Left lung (tissue), 10 donors: ENCODE measurements around the gene LRRC4C. TPM values are rescaled to one million over a fixed set of nuclear protein-coding genes. Genes with fewer than 3 reads are reported as not detected.

Experiments used
- ATAC-seq: fragments of 200-7000 bp; cut with Tn5 transposase; one replicate; pipeline ENCODE4 v1.9.1; 2020; ENCODE audit warnings: moderate library complexity
- DNase-seq, 4 donors: peaks; one replicate each; pipeline ENCODE4 v3.0.0-alpha.2; 2013 to 2020
- H3K27ac ChIP-seq, 2 donors: fragments of 200-600 bp; sonication (generic) in 1 of 2; one replicate each; pipeline versions ENCODE4 v1.5.0 to v1.8.0; 2020 to 2021
- H3K27me3 ChIP-seq, 2 donors: fragments of 200-600 bp; sonication (generic) in 1 of 2; one replicate each; pipeline versions ENCODE4 v1.5.0 to v1.8.0; 2020 to 2021
- H3K36me3 ChIP-seq, 2 donors: fragments of 200-600 bp; sonication (generic) in 1 of 2; one replicate each; pipeline versions ENCODE4 v1.5.0 to v1.8.0; 2020 to 2021
- H3K4me1 ChIP-seq, 2 donors: fragments of 200-600 bp; one replicate each; pipeline ENCODE4 v1.8.0; 2021
- H3K4me3 ChIP-seq, 2 donors: fragments of 200-600 bp; sonication (generic) in 1 of 2; one replicate each; pipeline versions ENCODE4 v1.5.0 to v1.8.0; 2020 to 2021; ENCODE audit warnings: mild to moderate bottlenecking in 1 of 2
- H3K9me3 ChIP-seq, 2 donors: fragments of 200-600 bp; sonication (generic) in 1 of 2; one replicate each; pipeline versions ENCODE4 v1.5.0 to v1.8.0; 2020 to 2021
- intact Hi-C, 2 donors: fragments of 100-400 bp; cut with DNase I; formaldehyde crosslinking; loops; one replicate each; pipeline versions ENCODE4 v1.11.2 to v1.14.2; 2022
- polyA plus RNA-seq, 6 donors: library from polyadenylated mRNA; unstranded; fragments of 120-200 nt; gene quantifications; one replicate each; pipeline ENCODE4 v1.2.1, GENCODE V29; 2013; ENCODE audit not compliant: insufficient read length in 6 of 6
- total RNA-seq, 2 donors: library from RNA; stranded (reverse); fragmentation: NEBNext Ultra II Directional; extraction: Animal tissue kit (Norgen Biotek cat#: 25700); gene quantifications; one replicate each; pipeline ENCODE4 v1.2.1, GENCODE V29; 2021
- TF ChIP-seq, protein P1 (sequence below), 2 donors: fragments of 200-600 bp; sonication (generic) in 1 of 2; IDR thresholded peaks; one replicate each; pipeline versions ENCODE4 v1.5.0 to v1.8.0; 2021; ENCODE audit warnings: antibody characterized with exemption in 2 of 2
- donor health status: DM: no; HTN: yes; CAD: no.
- donor health status: DM: no; HTN: no; CAD: no.

The LRRC4C gene
- total and polyA plus RNA-seq, 8 donors = 0.50 to 6.8 (median 4.2) TPM

DNA sequence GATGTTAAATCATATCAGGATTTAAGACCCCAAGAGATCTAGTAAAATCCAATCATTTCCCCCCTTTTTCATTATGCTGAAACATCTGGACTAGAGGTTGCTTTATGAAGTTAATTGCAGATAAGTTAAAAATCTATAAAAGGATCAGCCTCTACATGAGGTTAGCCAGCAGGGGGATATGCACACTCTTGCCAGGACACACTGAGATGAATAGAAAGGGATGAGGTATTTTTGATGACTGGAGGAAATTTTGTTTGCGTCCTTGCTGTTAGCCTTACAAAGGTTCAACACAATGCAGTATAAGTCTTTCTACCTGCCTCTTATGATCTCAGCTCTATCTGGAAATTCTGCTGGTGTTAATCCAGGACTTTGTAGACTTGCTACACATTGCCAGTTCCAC lies 1034.3 kb downstream of the LRRC4C start:
- TF ChIP-seq, protein P1, sequence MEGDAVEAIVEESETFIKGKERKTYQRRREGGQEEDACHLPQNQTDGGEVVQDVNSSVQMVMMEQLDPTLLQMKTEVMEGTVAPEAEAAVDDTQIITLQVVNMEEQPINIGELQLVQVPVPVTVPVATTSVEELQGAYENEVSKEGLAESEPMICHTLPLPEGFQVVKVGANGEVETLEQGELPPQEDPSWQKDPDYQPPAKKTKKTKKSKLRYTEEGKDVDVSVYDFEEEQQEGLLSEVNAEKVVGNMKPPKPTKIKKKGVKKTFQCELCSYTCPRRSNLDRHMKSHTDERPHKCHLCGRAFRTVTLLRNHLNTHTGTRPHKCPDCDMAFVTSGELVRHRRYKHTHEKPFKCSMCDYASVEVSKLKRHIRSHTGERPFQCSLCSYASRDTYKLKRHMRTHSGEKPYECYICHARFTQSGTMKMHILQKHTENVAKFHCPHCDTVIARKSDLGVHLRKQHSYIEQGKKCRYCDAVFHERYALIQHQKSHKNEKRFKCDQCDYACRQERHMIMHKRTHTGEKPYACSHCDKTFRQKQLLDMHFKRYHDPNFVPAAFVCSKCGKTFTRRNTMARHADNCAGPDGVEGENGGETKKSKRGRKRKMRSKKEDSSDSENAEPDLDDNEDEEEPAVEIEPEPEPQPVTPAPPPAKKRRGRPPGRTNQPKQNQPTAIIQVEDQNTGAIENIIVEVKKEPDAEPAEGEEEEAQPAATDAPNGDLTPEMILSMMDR (IDR thresholded peaks at IDR 0.05) = no peak
- H3K4me3 ChIP-seq = no peak overlapping the region
- intact Hi-C loops = no loop called here
- H3K9me3 ChIP-seq = no peaks in the 10 kb centered on the region
- no peak for ATAC-seq
- no peak overlapping the region for H3K27ac ChIP-seq
- H3K36me3 ChIP-seq = no peaks in the 10 kb centered on the region
- DNase-seq = no peak
- no peaks in the 10 kb centered on the region for H3K27me3 ChIP-seq
- no peaks in the 10 kb centered on the region for H3K4me1 ChIP-seq

DNA sequence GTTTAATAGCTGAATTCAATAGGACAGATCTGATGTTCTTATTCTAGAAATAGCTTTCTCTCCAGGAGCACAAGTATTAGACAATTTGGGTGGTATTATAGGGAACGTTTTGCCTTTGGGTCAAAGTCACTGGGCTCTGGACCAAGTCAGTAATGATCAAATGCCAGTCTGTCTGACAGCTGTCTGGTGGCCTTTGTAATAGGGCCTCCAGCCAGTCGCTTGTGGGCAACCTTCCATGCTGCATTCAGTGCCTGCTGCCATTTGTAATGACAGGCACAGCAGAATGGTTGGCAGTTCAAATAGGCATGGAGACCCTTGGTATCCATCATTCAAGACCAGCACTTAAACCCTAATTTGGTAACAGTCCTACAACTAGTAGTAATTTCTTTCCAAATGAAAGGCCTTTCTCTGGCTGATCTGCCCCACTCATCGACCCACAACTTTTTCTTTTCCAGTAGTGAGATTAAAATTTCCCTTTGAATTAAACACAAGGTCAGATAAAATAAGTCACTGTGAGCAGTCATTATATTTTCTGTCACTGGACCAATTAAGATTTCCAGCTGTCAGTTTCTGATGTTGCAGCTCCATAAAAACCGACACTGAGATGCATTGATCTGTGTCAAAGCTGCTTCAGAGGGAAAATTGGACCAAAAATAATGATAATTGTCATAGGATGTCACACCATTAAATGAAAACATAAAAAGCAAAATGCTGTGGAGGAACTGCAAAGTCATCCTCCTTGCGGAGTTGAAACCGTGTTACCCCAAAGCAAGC lies 1038.1 kb downstream of the LRRC4C start:
- ATAC-seq = no peak
- intact Hi-C loops = no loop called here
- TF ChIP-seq, protein P1 (IDR thresholded peaks at IDR 0.05) = no peak
- Histone ChIP-seq H3K4me3 (no peak overlapping the region), H3K9me3 (no peaks in the 10 kb centered on the region), H3K27me3 (no peaks in the 10 kb centered on the region), H3K36me3 (no peaks in the 10 kb centered on the region), H3K4me1 (no peaks in the 10 kb centered on the region), H3K27ac (no peak overlapping the region)
- DNase-seq = no peak

DNA sequence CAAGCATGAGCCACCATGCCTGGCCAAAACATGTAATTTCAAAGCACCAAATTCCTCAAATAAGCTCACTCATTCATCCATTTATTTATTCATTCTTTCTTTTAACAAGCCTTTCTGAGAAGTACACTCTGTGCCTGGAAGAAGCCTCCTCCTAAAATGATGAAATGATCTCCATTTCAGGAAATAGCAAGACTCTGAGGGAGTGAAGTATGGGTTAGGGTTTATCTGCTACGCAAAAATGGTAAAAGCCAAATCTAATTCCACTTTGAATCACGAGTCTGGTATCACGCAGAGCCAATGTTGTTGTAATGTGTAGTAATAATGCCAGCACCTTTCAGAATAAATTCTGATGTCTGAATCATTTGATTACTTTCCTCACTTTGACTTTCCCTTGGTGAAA lies 1041.8 kb downstream of the LRRC4C start:
- intact Hi-C loops = no loop called here
- no peaks in the 10 kb centered on the region for H3K36me3 ChIP-seq
- ATAC-seq = no peak
- H3K4me3 ChIP-seq = no peak overlapping the region
- no peaks in the 10 kb centered on the region for H3K27me3 ChIP-seq
- TF ChIP-seq, protein P1 (IDR thresholded peaks at IDR 0.05) = no peak
- no peaks in the 10 kb centered on the region for H3K4me1 ChIP-seq
- no peaks in the 10 kb centered on the region for H3K9me3 ChIP-seq
- no peak overlapping the region for H3K27ac ChIP-seq
- no peak for DNase-seq

DNA sequence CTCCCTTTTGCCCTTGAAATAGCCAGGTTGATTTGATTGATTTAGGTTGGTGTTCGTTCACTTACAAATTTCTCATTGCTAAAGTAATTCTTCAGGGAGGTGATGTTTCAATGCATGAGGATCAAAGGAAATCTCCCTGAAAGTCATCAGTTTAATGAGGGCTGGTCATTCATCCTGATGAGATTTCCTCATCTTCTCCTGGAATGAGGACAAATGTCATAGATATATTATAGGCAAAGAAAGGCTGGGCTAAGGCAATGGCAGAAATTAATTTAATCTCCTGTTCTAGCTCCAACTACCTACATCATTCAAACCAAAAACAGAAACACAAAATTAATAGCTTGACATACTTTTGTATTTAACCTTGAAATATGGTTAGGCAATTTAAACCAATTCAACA lies 1052.1 kb downstream of the LRRC4C start:
- Histone ChIP-seq H3K4me1 (no peaks in the 10 kb centered on the region), H3K4me3 (no peak overlapping the region), H3K27ac (no peak overlapping the region), H3K9me3 (no peaks in the 10 kb centered on the region), H3K36me3 (no peaks in the 10 kb centered on the region), H3K27me3 (no peaks in the 10 kb centered on the region)
- intact Hi-C loops = no loop called here
- ATAC-seq (no peak), DNase-seq (no peak)
- TF ChIP-seq, protein P1 (IDR thresholded peaks at IDR 0.05) = no peak

DNA sequence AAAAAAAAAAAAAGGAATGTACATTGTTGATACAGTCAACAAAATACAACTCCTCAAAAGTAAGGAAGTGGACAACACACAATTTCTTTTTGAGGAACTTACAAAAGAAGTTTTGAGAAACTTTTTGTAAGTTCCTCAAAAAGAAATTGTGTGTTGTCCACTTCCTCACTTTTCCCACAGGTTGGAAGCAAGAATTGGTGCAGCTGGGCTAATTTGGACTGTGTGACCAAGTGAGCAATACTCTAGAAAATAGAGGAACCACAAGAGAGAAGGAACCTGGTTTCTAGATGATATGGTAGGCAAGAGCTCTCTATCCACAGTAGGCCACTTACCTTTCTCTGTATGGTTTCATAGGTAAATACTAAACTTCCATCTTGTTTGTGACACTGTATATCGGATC lies 1053.8 kb downstream of the LRRC4C start:
- Histone ChIP-seq H3K27ac (no peak overlapping the region), H3K4me1 (no peaks in the 10 kb centered on the region), H3K27me3 (no peaks in the 10 kb centered on the region), H3K4me3 (no peak overlapping the region), H3K36me3 (no peaks in the 10 kb centered on the region), H3K9me3 (no peaks in the 10 kb centered on the region)
- ATAC-seq = no peak
- TF ChIP-seq, protein P1 (IDR thresholded peaks at IDR 0.05) = no peak
- DNase-seq = no peak
- intact Hi-C loops = no loop called here
